Progenitor cell of endocrine pancreas (in vitro differentiated cells): ENCODE results near the gene PTBP1. TPM values are rescaled to one million over a fixed set of nuclear protein-coding genes. Genes with fewer than 3 reads are reported as not detected.

Source experiments
- DNase-seq: peaks from one replicate; pipeline ENCODE4 v3.0.0; 2021; ENCODE audit warnings: low spot score; ENCODE audit not compliant: unreplicated experiment
- H3K27ac Mint-ChIP-seq: 2 replicates; pipeline ENCODE4 v1.8.0; 2021; ENCODE audit warnings: mild to moderate bottlenecking, moderate library complexity, mixed read lengths
- H3K27me3 Mint-ChIP-seq: 2 replicates; pipeline ENCODE4 v1.8.0; 2021; ENCODE audit warnings: mixed read lengths
- H3K36me3 Mint-ChIP-seq: 2 replicates; pipeline ENCODE4 v1.8.0; 2022; ENCODE audit warnings: mixed read lengths; ENCODE audit not compliant: insufficient read depth
- H3K4me1 Mint-ChIP-seq: 2 replicates; pipeline ENCODE4 v1.8.0; 2021; ENCODE audit warnings: low read depth, mixed read lengths
- H3K4me3 Mint-ChIP-seq: 2 replicates; pipeline ENCODE4 v1.8.0; 2021; ENCODE audit warnings: low read depth, mild to moderate bottlenecking, moderate library complexity, mixed read lengths
- H3K9me3 Mint-ChIP-seq: 2 replicates; pipeline ENCODE4 v1.8.0; 2021; ENCODE audit warnings: low read depth, mixed read lengths
- total RNA-seq: library from RNA; stranded (reverse); gene quantifications from 2 replicates; pipeline ENCODE4 v1.2.1, GENCODE V29; 2021
- TF ChIP-seq, protein P1 (sequence below): fragments of 200-600 bp; sonication (generic); IDR thresholded peaks from one replicate; pipeline ENCODE4 v1.5.0; 2021; ENCODE audit warnings: antibody characterized with exemption, mild to moderate bottlenecking; ENCODE audit not compliant: unreplicated experiment

The PTBP1 gene
- total RNA-seq, 1 donor from 2014 or later = 500 TPM

DNA sequence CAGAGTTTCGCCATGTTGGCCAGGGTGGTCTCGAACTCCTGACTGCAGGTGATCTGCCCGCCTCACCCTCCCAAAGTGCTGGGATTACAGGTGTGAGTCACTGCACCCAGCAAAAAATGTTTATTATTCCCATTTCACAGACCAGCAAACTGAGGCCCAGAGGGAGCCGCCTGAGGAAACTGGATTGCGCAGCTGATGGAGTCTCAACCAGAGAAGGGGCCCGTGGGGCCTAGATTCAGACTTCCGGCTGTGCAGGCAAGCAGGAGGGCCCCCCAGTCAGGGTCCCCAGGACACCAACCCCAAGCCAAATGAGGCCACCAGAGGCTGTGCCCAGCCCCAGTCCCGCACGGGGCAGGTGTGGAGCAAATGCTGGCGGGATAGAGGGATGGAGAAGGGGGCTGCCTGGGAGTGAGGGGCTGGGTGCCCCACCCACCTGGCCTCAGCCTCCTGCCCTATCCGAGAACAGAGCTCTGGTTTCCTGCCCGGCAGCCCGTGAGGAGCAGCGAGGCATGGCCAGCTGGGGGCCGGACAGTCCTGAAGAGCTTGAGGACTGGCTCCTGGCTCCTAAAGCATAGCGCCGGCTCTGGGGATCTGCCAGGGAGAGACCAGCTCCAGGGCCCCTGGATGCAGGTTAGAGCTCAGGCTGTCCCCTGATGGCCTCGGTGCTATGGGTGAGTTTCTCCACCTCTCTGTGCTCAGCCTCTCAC lies 24.4 kb upstream of the PTBP1 start:
- DNase-seq = no peak
- TF ChIP-seq, protein P1, sequence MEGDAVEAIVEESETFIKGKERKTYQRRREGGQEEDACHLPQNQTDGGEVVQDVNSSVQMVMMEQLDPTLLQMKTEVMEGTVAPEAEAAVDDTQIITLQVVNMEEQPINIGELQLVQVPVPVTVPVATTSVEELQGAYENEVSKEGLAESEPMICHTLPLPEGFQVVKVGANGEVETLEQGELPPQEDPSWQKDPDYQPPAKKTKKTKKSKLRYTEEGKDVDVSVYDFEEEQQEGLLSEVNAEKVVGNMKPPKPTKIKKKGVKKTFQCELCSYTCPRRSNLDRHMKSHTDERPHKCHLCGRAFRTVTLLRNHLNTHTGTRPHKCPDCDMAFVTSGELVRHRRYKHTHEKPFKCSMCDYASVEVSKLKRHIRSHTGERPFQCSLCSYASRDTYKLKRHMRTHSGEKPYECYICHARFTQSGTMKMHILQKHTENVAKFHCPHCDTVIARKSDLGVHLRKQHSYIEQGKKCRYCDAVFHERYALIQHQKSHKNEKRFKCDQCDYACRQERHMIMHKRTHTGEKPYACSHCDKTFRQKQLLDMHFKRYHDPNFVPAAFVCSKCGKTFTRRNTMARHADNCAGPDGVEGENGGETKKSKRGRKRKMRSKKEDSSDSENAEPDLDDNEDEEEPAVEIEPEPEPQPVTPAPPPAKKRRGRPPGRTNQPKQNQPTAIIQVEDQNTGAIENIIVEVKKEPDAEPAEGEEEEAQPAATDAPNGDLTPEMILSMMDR = no peak
- no peaks in the 10 kb centered on the region for H3K4me1 Mint-ChIP-seq
- no peaks in the 10 kb centered on the region for H3K9me3 Mint-ChIP-seq
- H3K4me3 Mint-ChIP-seq = no peak overlapping the region
- no peak overlapping the region for H3K27ac Mint-ChIP-seq
- no peaks in the 10 kb centered on the region for H3K36me3 Mint-ChIP-seq
- no peaks in the 10 kb centered on the region for H3K27me3 Mint-ChIP-seq

DNA sequence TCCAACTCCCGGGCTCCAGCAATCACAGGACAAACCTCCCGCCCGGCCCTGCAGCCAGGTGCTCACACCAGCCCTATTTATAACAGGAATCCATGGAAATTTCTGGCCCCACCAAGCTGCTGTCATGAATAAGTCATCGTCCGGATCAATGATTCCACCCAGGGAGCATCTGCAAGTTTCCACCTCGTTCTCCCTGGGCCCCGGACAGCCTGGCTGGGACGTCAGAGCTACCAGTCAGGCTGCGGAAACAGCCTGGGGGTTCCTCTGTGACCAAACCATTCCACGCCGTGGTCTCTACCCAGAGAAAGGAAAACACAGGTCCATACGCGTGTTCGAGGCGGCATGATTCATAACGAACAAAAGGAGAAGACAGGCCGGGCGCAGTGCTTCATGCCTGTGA lies 20.7 kb upstream of the PTBP1 start:
- peaks cover 1% of the 10 kb centered on the region for H3K36me3 Mint-ChIP-seq
- no peaks in the 10 kb centered on the region for H3K9me3 Mint-ChIP-seq
- no peak overlapping the region for H3K4me3 Mint-ChIP-seq
- no peaks in the 10 kb centered on the region for H3K27me3 Mint-ChIP-seq
- DNase-seq = no peak
- TF ChIP-seq, protein P1 = no peak
- no peak overlapping the region for H3K27ac Mint-ChIP-seq
- no peaks in the 10 kb centered on the region for H3K4me1 Mint-ChIP-seq

DNA sequence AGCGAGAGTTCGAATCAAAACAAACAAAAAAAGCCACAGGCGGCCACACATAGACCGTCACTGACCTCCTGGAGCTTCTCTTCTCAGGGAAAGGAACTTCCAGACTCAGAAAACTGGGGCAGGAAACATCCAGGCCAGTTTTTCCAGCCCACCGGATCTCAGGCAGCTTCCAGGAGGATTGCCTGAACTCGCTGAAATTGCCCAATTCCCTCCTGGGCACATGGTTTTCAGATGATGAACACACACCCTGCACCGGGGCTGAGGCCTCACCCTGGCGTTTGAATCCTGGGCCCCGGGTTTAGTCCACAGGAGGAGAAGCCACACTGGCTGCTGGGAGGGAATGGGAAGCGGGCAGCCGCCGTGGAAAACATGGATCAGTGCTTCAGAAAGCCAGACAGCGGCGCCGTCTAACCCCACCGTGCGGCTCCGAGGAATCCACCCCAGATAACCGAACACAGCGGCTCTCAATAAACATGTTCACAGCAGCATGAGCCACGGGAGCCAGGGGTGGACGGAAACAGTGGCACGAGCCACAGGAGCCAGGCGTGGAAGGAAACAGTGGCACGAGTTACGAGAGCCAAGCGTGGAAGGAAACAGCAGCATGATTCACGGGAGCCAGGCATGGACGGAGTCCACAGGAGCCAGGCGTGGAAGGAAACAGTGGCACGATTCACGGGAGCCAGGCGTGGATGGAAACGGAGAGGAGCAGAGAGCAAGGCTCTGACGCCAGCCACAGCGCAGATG lies 18.2 kb upstream of the PTBP1 start:
- peak overlapping the region; percentile 62 for H3K27ac Mint-ChIP-seq
- TF ChIP-seq, protein P1 = no peak

DNA sequence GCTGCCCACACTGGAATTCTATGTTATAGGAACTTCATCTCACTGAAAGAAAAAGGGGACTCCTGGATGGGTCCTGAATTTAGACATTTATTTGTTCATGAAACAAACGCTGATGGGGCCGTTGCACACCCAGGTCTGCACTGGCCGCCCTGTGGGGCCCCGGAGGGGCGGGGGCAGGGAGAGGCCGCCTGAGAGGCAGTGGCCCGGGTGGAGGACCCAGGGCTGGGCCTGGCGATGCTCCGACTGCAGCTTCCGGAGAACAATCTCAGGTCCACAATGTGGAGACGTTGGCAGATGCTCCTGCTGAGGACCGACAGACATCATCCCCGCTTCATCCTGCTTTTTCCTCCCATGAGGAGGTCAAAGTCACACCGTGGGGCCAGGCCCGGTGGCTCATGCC lies 16.3 kb upstream of the PTBP1 start:
- no peak for DNase-seq
- Mint-ChIP-seq H3K9me3 (no peaks in the 10 kb centered on the region), H3K36me3 (peaks cover 1% of the 10 kb centered on the region), H3K4me3 (peak overlapping the region; percentile 33), H3K4me1 (peaks cover 12% of the 10 kb centered on the region), H3K27ac (no peak overlapping the region), H3K27me3 (no peaks in the 10 kb centered on the region)
- TF ChIP-seq, protein P1 = no peak

More for the DNA sequence above, 18.2 kb upstream of the PTBP1 start:
- no peak overlapping the region for H3K4me3 Mint-ChIP-seq
- H3K9me3 Mint-ChIP-seq = no peaks in the 10 kb centered on the region
- no peaks in the 10 kb centered on the region for H3K27me3 Mint-ChIP-seq
- peaks cover 1% of the 10 kb centered on the region for H3K36me3 Mint-ChIP-seq
- DNase-seq = no peak
- peaks cover 10% of the 10 kb centered on the region for H3K4me1 Mint-ChIP-seq

DNA sequence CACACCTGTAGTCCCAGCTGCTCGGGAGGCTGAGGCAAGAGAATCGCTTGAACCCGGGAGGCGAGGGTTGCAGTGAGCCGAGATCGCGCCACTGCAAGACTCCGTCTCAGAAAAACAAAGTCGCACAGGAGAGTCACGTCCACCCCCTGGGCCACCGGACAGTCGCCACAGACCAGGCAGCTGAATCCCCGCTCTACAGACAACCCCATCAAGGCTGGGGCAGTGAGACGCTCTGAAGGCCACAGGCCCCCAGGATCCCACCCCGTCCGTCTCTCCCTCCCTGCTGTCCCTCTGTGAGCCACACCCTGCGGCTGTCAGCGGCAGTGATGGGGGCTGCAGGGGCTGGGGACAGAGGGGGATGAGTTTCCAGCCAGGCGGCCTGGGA lies 15.5 kb upstream of the PTBP1 start:
- peaks cover 12% of the 10 kb centered on the region for H3K4me1 Mint-ChIP-seq
- DNase-seq = no peak
- peak overlapping the region; percentile 97 for H3K27ac Mint-ChIP-seq
- H3K4me3 Mint-ChIP-seq = peak overlapping the region; percentile 68
- H3K9me3 Mint-ChIP-seq = no peaks in the 10 kb centered on the region
- TF ChIP-seq, protein P1 = no peak
- H3K27me3 Mint-ChIP-seq = no peaks in the 10 kb centered on the region
- peaks cover 1% of the 10 kb centered on the region for H3K36me3 Mint-ChIP-seq
